HG02981 (cell line): ENCODE measurements around the gene ARHGAP22.

Experiments used
- ATAC-seq: cut with Tn5 transposase; IDR thresholded peaks from one replicate; pipeline ENCODE4 v1.9.1; 2021; ENCODE audit warnings: mild to moderate bottlenecking, moderate library complexity; ENCODE audit not compliant: unreplicated experiment

Gene ARHGAP22

GRCh38 chr10:48589266-48589665 lies 15.6 kb downstream of the ARHGAP22 start:
- ATAC-seq, result no peak

GRCh38 chr10:48587819-48588218 lies 17.1 kb downstream of the ARHGAP22 start:
- no peak for ATAC-seq

- ATAC-seq, result no peak
Observed at GRCh38 chr10:48587101-48587500, 17.8 kb downstream of the ARHGAP22 start.

- no peak for ATAC-seq
Observed at GRCh38 chr10:48582970-48583369, 21.9 kb downstream of the ARHGAP22 start.

- no peak for ATAC-seq
Observed at GRCh38 chr10:48580236-48580635, 24.6 kb downstream of the ARHGAP22 start.

- no peak for ATAC-seq
Observed at GRCh38 chr10:48579251-48579960, 25.5 kb downstream of the ARHGAP22 start.

GRCh38 chr10:48577158-48577557 lies 27.7 kb downstream of the ARHGAP22 start:
- no peak for ATAC-seq

- no peak for ATAC-seq
Observed at GRCh38 chr10:48576501-48576900, 28.4 kb downstream of the ARHGAP22 start.

- ATAC-seq, result no peak
Observed at GRCh38 chr10:48575901-48576300, 29.0 kb downstream of the ARHGAP22 start.

GRCh38 chr10:48574817-48575380 lies 30.0 kb downstream of the ARHGAP22 start:
- ATAC-seq, result no peak

- ATAC-seq, result no peak
Observed at GRCh38 chr10:48574322-48574796, 30.5 kb downstream of the ARHGAP22 start.

- peak; percentile 48 for ATAC-seq
Observed at GRCh38 chr10:48573045-48573444, 31.8 kb downstream of the ARHGAP22 start.

- no peak for ATAC-seq
Observed at GRCh38 chr10:48572414-48572813, 32.5 kb downstream of the ARHGAP22 start.

- ATAC-seq, result no peak
Observed at GRCh38 chr10:48568546-48568945, 36.3 kb downstream of the ARHGAP22 start.

- no peak for ATAC-seq
Observed at GRCh38 chr10:48568131-48568530, 36.7 kb downstream of the ARHGAP22 start.

- no peak for ATAC-seq
Observed at GRCh38 chr10:48567346-48567745, 37.5 kb downstream of the ARHGAP22 start.

- no peak for ATAC-seq
Observed at GRCh38 chr10:48564466-48565160, 40.3 kb downstream of the ARHGAP22 start.

- ATAC-seq, result no peak
Observed at GRCh38 chr10:48557511-48558123, 47.3 kb downstream of the ARHGAP22 start.

- no peak for ATAC-seq
Observed at GRCh38 chr10:48556713-48557112, 48.2 kb downstream of the ARHGAP22 start.

- no peak for ATAC-seq
Observed at GRCh38 chr10:48556065-48556464, 48.8 kb downstream of the ARHGAP22 start.

- ATAC-seq, result no peak
Observed at GRCh38 chr10:48555310-48556042, 49.4 kb downstream of the ARHGAP22 start.
